Neuron (in vitro differentiated cells): ENCODE measurements around the gene PRPF18.

ENCODE experiments used
- H2AFZ ChIP-seq: one replicate; pipeline ENCODE4 v1.6.1; 2013; ENCODE audit warnings: low read depth, mild to moderate bottlenecking, inconsistent platforms, low read length, moderate library complexity
- H3K27me3 ChIP-seq: one replicate; pipeline ENCODE4 v1.6.1; 2013; ENCODE audit warnings: low read length; ENCODE audit not compliant: insufficient read depth
- H3K36me3 ChIP-seq: one replicate; pipeline ENCODE4 v1.6.1; 2013; ENCODE audit warnings: low read length; ENCODE audit not compliant: insufficient read depth
- H3K4me1 ChIP-seq: one replicate; pipeline ENCODE4 v1.6.1; 2013; ENCODE audit warnings: low read length; ENCODE audit not compliant: insufficient read depth
- H3K4me3 ChIP-seq: 2 replicates; pipeline ENCODE4 v1.5.1; 2013; ENCODE audit warnings: mild to moderate bottlenecking, low read length, moderate library complexity
- H3K9me3 ChIP-seq: one replicate; pipeline ENCODE4 v1.6.1; 2013; ENCODE audit warnings: low read length

Gene PRPF18

GRCh38 chr10:13634207-13634606 lies 47.4 kb downstream of the PRPF18 start:
- Histone ChIP-seq H3K27me3 (no peaks in the 10 kb centered on the region), H3K36me3 (peaks cover 11% of the 10 kb centered on the region), H3K9me3 (no peaks in the 10 kb centered on the region), H3K4me3 (no peak overlapping the region), H2AFZ (no peak overlapping the region), H3K4me1 (peaks cover 18% of the 10 kb centered on the region)

GRCh38 chr10:13636776-13637175 lies 50.0 kb downstream of the PRPF18 start:
- Histone ChIP-seq H2AFZ (no peak overlapping the region), H3K4me3 (no peak overlapping the region), H3K4me1 (peaks cover 6% of the 10 kb centered on the region), H3K9me3 (no peaks in the 10 kb centered on the region), H3K36me3 (peaks cover 3% of the 10 kb centered on the region), H3K27me3 (no peaks in the 10 kb centered on the region)

GRCh38 chr10:13637303-13637856 lies 50.6 kb downstream of the PRPF18 start:
- Histone ChIP-seq H2AFZ (no peak overlapping the region), H3K9me3 (peaks cover 3% of the 10 kb centered on the region), H3K4me1 (peaks cover 6% of the 10 kb centered on the region), H3K4me3 (no peak overlapping the region), H3K27me3 (no peaks in the 10 kb centered on the region), H3K36me3 (peaks cover 8% of the 10 kb centered on the region)

DNA sequence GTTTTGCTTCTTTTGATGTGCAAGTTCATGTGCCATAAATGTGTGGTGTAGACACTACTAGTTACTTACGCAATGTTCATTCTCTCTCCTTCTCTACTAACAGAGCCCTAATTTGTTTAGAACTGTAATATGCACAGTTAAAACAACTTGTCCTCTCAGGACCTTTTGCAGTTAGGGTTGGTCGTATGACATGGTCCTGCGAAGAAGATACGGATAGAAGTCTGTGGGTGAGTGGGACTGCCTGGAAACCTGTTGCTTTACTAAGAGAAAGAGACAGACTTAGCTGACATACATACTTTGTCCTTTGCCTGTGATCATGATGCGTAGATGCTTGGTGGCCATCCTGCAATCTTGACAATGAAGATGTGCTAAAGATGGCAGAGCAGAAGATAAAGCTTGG lies 51.1 kb downstream of the PRPF18 start:
- peaks cover 7% of the 10 kb centered on the region for H3K9me3 ChIP-seq
- no peak overlapping the region for H3K4me3 ChIP-seq
- H3K4me1 ChIP-seq: peaks cover 6% of the 10 kb centered on the region
- no peaks in the 10 kb centered on the region for H3K27me3 ChIP-seq
- no peak overlapping the region for H2AFZ ChIP-seq
- peaks cover 11% of the 10 kb centered on the region for H3K36me3 ChIP-seq

DNA sequence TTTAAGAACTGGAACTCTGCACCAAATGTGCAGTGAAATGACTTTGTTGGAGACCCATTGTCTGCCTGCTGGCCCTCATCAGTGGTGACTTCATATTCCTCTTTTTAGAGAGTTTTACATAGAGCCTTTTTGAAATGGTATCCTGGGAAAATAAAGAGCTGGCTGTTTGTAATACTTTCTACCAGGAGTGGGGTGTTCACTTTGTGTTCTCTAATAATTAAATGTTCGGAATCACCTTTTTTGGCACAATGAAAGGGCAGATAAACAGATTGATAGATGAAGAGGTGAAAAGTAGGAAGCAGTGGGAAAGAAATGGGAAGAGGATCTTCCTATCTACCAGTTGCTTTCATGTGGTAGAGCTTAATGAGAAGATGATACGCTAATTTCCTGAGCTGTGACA lies 55.5 kb downstream of the PRPF18 start:
- Histone ChIP-seq H3K4me3 (no peak overlapping the region), H2AFZ (no peak overlapping the region), H3K9me3 (peaks cover 10% of the 10 kb centered on the region), H3K36me3 (peaks cover 44% of the 10 kb centered on the region), H3K27me3 (no peaks in the 10 kb centered on the region), H3K4me1 (no peaks in the 10 kb centered on the region)

DNA sequence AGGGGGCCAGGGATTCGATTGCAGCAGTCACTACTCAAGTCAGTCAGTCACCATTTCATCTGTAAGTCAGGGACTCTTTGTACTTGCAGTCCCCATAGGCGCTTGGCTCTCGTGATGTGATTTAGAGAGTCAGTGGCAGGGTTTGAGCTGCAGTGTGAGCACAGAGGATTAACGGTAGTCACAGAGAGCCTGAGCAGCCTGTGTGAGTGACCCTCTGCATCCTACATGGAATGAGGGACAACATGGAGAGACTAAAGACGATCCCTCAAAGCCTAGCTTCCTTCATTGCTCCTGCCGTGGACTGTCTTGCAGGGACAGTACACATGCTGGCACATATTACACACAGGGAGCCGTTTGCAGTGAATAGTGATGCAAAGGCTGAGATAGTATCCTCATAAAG lies 56.3 kb downstream of the PRPF18 start:
- Histone ChIP-seq H2AFZ (no peak overlapping the region), H3K36me3 (peaks cover 50% of the 10 kb centered on the region), H3K4me1 (no peaks in the 10 kb centered on the region), H3K4me3 (no peak overlapping the region), H3K9me3 (peaks cover 10% of the 10 kb centered on the region), H3K27me3 (no peaks in the 10 kb centered on the region)

GRCh38 chr10:13644866-13645265 lies 58.1 kb downstream of the PRPF18 start:
- no peaks in the 10 kb centered on the region for H3K4me1 ChIP-seq
- no peak overlapping the region for H2AFZ ChIP-seq
- no peak overlapping the region for H3K4me3 ChIP-seq
- no peaks in the 10 kb centered on the region for H3K27me3 ChIP-seq
- H3K9me3 ChIP-seq: peaks cover 10% of the 10 kb centered on the region
- peaks cover 68% of the 10 kb centered on the region for H3K36me3 ChIP-seq

- Histone ChIP-seq H3K4me1 (no peaks in the 10 kb centered on the region), H3K9me3 (no peaks in the 10 kb centered on the region), H3K36me3 (peaks cover 87% of the 10 kb centered on the region), H3K4me3 (no peak overlapping the region), H3K27me3 (no peaks in the 10 kb centered on the region), H2AFZ (no peak overlapping the region)
Observed at GRCh38 chr10:13648425-13648824, 61.7 kb downstream of the PRPF18 start.

GRCh38 chr10:13649844-13650520 lies 63.2 kb downstream of the PRPF18 start:
- Histone ChIP-seq H3K36me3 (peaks cover 96% of the 10 kb centered on the region), H3K27me3 (no peaks in the 10 kb centered on the region), H3K4me1 (no peaks in the 10 kb centered on the region), H3K4me3 (no peak overlapping the region), H2AFZ (no peak overlapping the region), H3K9me3 (no peaks in the 10 kb centered on the region)

GRCh38 chr10:13650961-13651360 lies 64.2 kb downstream of the PRPF18 start:
- peaks cover 96% of the 10 kb centered on the region for H3K36me3 ChIP-seq
- H3K27me3 ChIP-seq: no peaks in the 10 kb centered on the region

DNA sequence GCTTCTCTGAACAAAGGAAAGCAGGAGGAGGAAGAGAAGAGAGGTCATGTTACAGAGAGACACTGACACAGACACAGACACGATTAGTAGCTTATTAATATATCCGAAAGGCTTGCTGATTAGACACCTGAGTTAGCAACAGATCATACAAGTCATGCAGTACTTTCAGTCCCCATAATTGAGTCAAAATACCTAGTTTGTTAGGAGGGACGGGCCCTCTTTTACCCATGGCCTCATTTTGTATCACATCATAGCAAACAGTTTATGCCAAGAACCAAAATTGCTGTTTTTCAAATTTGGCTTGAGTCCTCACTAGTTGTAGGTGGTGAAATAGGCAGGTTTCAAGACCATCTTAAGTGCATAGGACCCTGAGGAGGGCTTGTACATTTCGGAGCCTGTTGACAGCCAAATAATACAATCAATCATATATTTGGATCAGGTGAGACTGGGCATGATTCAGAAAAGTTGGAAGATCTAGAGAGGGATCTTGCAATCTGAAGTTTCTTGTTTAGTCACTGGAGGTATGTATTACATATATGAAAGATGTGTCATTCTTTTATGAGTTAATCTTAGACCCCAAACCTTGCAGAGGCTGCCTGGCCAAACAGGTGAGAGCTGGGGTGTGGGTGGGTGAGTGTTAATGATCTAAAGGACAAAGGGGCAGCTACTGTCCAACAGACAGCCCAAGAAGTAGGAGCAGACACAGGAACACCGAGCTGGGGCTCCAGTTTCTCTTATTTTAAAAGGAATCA lies 65.4 kb downstream of the PRPF18 start:
- Histone ChIP-seq H3K4me1 (no peaks in the 10 kb centered on the region), H3K27me3 (no peaks in the 10 kb centered on the region), H3K4me3 (no peak overlapping the region), H3K9me3 (no peaks in the 10 kb centered on the region), H2AFZ (no peak overlapping the region), H3K36me3 (peaks cover 95% of the 10 kb centered on the region)

More at GRCh38 chr10:13650961-13651360, 64.2 kb downstream of the PRPF18 start:
- H3K4me3 ChIP-seq: no peak overlapping the region
- H2AFZ ChIP-seq: no peak overlapping the region
- no peaks in the 10 kb centered on the region for H3K4me1 ChIP-seq
- H3K9me3 ChIP-seq: no peaks in the 10 kb centered on the region

DNA sequence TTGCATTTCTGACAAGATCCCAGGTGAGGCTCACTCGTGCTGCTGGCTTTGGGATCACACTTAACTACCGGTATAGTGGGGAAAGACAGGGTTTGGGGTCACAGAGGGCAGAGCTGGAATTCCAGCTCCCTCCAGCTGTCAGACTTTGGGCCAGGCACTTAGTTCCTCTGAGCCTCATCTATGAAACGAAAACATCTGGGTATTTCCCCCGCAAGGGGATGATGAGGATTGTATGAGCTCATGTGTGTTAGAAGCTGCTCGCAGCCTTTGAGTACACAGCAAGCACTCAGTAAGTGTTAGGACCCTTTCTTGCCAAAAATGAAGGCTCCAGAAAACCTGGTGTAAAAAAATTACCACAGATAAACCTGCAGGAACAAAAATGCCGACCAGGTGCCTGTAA lies 66.1 kb downstream of the PRPF18 start:
- no peak overlapping the region for H2AFZ ChIP-seq
- peaks cover 95% of the 10 kb centered on the region for H3K36me3 ChIP-seq
- H3K9me3 ChIP-seq: no peaks in the 10 kb centered on the region

GRCh38 chr10:13654118-13654830 lies 67.5 kb downstream of the PRPF18 start:
- Histone ChIP-seq H3K27me3 (no peaks in the 10 kb centered on the region), H3K4me3 (no peak overlapping the region), H3K36me3 (peaks cover 92% of the 10 kb centered on the region), H3K9me3 (no peaks in the 10 kb centered on the region), H3K4me1 (no peaks in the 10 kb centered on the region), H2AFZ (no peak overlapping the region)

More for the DNA sequence above, 66.1 kb downstream of the PRPF18 start:
- no peaks in the 10 kb centered on the region for H3K4me1 ChIP-seq
- H3K27me3 ChIP-seq: no peaks in the 10 kb centered on the region
- no peak overlapping the region for H3K4me3 ChIP-seq
